Fibroblast of villous mesenchyme (primary cell): ENCODE results near the gene FAM169A. TPM values are rescaled to one million over a fixed set of nuclear protein-coding genes. Genes with fewer than 3 reads are reported as not detected.
"Not testable (repeated sequence)": the region's sequence is repeated elsewhere in the genome, so short reads cannot be mapped to it uniquely, and the experiment has no call there.

Source experiments
- DNase-seq: peaks from one replicate; pipeline ENCODE4 v3.0.0-alpha.2; 2010; ENCODE audit warnings: low read depth
- H3K4me3 ChIP-seq: 2 replicates; pipeline ENCODE4 v1.5.1; 2011; ENCODE audit warnings: low read depth, mild to moderate bottlenecking, low read length
- total RNA-seq: library from RNA; depleted of rRNA; stranded (reverse); fragments of >200 nt; gene quantifications from 2 replicates; pipeline ENCODE4 v1.2.3, GENCODE V29; 2012
- TF ChIP-seq, protein P1 (sequence below): IDR thresholded peaks from 2 replicates; pipeline ENCODE4 v1.5.1; 2012; ENCODE audit warnings: low read depth, mild to moderate bottlenecking, low read length; ENCODE audit not compliant: insufficient read depth

Gene FAM169A
- total RNA-seq, 1 donor = 3.9 TPM

DNA sequence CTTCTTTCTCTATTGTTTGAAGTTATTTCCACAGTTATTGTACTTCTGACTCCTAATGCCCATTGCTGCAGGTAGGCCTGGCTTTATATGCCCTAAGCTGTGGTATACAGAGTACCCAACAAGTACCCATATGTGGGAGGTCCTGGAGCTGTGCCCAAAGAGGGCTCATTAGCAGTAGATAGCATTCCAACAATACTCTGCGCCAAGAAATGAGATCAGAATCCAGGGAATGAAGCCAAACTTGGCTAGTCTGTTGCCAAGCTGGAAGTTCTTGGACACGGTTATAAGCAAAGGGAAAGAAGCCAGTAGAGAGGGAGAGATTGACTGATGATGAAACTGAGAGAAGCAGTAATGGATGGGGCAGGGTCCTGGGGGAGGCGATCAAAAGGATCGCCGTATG lies 29.7 kb upstream of the FAM169A start:
- no peak for DNase-seq
- TF ChIP-seq, protein P1, sequence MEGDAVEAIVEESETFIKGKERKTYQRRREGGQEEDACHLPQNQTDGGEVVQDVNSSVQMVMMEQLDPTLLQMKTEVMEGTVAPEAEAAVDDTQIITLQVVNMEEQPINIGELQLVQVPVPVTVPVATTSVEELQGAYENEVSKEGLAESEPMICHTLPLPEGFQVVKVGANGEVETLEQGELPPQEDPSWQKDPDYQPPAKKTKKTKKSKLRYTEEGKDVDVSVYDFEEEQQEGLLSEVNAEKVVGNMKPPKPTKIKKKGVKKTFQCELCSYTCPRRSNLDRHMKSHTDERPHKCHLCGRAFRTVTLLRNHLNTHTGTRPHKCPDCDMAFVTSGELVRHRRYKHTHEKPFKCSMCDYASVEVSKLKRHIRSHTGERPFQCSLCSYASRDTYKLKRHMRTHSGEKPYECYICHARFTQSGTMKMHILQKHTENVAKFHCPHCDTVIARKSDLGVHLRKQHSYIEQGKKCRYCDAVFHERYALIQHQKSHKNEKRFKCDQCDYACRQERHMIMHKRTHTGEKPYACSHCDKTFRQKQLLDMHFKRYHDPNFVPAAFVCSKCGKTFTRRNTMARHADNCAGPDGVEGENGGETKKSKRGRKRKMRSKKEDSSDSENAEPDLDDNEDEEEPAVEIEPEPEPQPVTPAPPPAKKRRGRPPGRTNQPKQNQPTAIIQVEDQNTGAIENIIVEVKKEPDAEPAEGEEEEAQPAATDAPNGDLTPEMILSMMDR = no peak
- H3K4me3 ChIP-seq = no peak overlapping the region

- no peak overlapping the region for H3K4me3 ChIP-seq
- TF ChIP-seq, protein P1 = no peak
- no peak for DNase-seq
These were observed 28.2 kb upstream of the FAM169A start for GRCh38 chr5:74894351-74894750.

DNA sequence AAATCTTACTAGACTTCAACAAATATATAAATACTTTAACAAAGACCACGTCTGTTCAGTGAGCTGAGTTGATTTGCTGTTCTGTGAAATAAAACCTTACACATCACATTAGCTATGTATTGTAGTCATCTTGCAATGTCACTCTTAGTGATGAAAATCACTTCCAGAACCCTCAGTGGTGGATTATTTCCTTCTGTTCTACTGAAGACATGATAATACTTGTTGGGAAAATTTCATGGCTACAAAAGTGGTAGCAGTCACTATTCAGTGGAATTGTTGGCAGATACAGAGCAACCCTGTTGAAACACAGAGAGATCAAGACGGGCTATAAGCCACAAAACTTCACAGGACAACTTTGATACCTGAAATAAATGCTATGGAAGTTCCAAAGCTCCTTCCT lies 26.7 kb upstream of the FAM169A start:
- H3K4me3 ChIP-seq = no peak overlapping the region
- no peak for DNase-seq
- TF ChIP-seq, protein P1 = no peak

DNA sequence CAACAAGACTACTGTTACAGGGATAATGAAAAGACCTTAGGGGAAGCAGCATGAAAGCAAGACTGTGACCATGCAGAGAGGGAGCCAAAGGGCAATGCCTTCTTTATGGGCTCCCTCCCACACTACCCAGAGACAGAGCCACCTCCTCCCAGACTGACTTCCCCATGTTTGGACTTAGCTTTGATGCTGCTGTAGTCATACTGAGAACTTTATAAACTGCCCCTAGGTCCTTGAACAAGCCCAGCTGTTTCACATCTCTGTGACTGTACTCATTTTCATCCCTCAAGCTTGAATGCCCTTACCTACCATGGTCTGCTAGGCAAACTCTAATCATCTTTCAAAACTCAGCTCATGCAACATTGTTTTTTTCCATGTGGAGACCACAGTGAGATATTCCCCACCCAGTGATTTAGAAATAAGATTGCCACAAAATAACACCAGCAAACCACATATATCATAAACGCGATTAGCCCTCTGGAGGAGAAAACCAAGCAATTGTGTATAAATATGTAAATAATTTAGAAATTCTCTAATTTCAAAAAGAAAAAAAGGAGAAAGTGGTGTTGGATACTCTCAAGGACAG lies 23.4 kb upstream of the FAM169A start:
- no peak for DNase-seq
- H3K4me3 ChIP-seq = no peak overlapping the region
- TF ChIP-seq, protein P1 = no peak

DNA sequence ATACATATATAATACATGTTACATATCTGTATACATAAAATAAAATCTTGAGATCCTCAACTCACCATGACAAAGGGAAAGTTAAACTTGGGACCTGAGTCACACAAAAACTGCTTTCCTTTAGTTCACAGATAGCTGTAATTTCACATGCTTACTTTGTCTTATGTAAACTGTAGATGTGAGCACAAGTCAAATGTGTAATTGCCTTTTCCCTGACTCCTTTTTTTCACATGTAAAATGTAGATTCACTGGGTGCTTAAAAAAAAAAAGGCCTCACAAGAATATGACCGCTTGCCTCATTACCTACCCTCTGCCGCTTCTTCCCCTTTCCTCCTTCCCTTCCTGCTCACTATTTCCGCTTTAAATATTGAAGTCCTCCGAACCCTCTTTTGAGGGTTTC lies 21.9 kb upstream of the FAM169A start:
- H3K4me3 ChIP-seq = no peak overlapping the region
- TF ChIP-seq, protein P1 = no peak
- no peak for DNase-seq

DNA sequence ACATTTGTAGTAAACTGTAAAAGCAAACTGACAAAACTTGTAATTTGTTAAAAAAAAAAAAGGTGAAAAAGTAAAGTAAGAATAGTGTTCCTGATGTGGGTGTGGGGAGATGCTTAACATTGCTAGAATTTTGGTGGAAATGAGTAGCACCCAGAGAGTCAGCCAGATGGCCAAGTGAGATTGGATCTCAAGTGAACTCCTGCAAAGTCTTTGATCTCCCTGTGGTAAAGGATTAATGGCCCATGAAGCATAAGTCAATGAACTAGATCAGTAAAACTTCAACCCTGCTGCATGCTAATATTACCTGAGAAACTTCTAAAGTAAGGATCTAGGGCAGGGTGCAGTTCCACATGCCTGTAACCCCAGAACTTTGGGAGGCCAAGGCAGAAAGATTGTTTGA lies 19.0 kb upstream of the FAM169A start:
- TF ChIP-seq, protein P1 = no peak
- no peak for DNase-seq

GRCh38 chr5:74882379-74883134 lies 16.4 kb upstream of the FAM169A start:
- not testable (repeated sequence) for H3K4me3 ChIP-seq, DNase-seq

More for the DNA sequence above, 19.0 kb upstream of the FAM169A start:
- no peak overlapping the region for H3K4me3 ChIP-seq
